CD14-positive monocyte (primary cell): ENCODE data around the gene FGFR2. TPM values are rescaled to one million over a fixed set of nuclear protein-coding genes. Genes with fewer than 3 reads are reported as not detected.
A peak's percentile ranks its signal among the peaks of the same experiment; 100 is the strongest.

Experiments
- DNase-seq, 3 donors: peaks; one replicate each; pipeline ENCODE4 v3.0.0-alpha.2; 2011 to 2022
- H2AFZ ChIP-seq: 2 replicates; pipeline ENCODE4 v1.6.0; 2012; ENCODE audit warnings: mild to moderate bottlenecking, low read depth, low read length, inconsistent platforms; ENCODE audit not compliant: insufficient read depth, poor library complexity, severe bottlenecking
- H3K27ac ChIP-seq, 2 donors: 1 replicate in 1 of 2; 2 replicates in 1 of 2; pipeline ENCODE4 v1.5.1; 2012 to 2013; ENCODE audit warnings: low read length in 2 of 2, control low read depth in 1 of 2, inconsistent platforms in 1 of 2, low read depth in 1 of 2, mild to moderate bottlenecking in 1 of 2
- H3K27me3 ChIP-seq, 2 donors: one replicate each; pipeline versions ENCODE4 v1.6.0 to v1.6.1; 2011 to 2013; ENCODE audit warnings: low read length in 2 of 2; ENCODE audit not compliant: control insufficient read depth in 2 of 2, insufficient read depth in 2 of 2
- H3K36me3 ChIP-seq, 2 donors: replicated peaks in 1 of 2; 1 replicate in 1 of 2; 2 replicates in 1 of 2; pipeline versions ENCODE4 v1.5.1 to v1.6.1; 2012 to 2013; ENCODE audit warnings: low read length in 2 of 2, control low read depth in 1 of 2, inconsistent platforms in 1 of 2, mild to moderate bottlenecking in 1 of 2; ENCODE audit not compliant: insufficient read depth in 2 of 2, control insufficient read depth in 1 of 2
- H3K4me1 ChIP-seq, 2 donors: 1 replicate in 1 of 2; 2 replicates in 1 of 2; pipeline versions ENCODE4 v1.5.1 to v1.6.1; 2012 to 2013; ENCODE audit warnings: low read length in 2 of 2, control low read depth in 1 of 2, inconsistent platforms in 1 of 2, mild to moderate bottlenecking in 1 of 2, moderate library complexity in 1 of 2; ENCODE audit not compliant: insufficient read depth in 2 of 2, control insufficient read depth in 1 of 2
- H3K4me2 ChIP-seq: replicated peaks from 2 replicates; pipeline ENCODE3; 2012; ENCODE audit warnings: low read length, moderate library complexity, mild to moderate bottlenecking; ENCODE audit not compliant: poor library complexity, severe bottlenecking; ENCODE audit errors: extremely low read depth
- H3K4me3 ChIP-seq, 3 experiments: fragments of 200-600 bp in 1 of 3; sonication (generic) in 1 of 3; replicated peaks in 1 of 3; 1 replicate in 2 of 3; 2 replicates in 1 of 3; pipeline ENCODE4 v1.5.1; 2011 to 2013; ENCODE audit warnings: low read length in 3 of 3, mild to moderate bottlenecking in 3 of 3, control low read depth in 2 of 3, low read depth in 2 of 3, inconsistent platforms in 1 of 3, moderate library complexity in 1 of 3
- H3K79me2 ChIP-seq: 2 replicates; pipeline ENCODE4 v1.6.0; 2012; ENCODE audit warnings: mild to moderate bottlenecking, control low read depth, inconsistent platforms, low read length, moderate library complexity; ENCODE audit not compliant: insufficient read depth
- H3K9ac ChIP-seq: 2 replicates; pipeline ENCODE4 v1.6.0; 2017; ENCODE audit warnings: low read length, mild to moderate bottlenecking; ENCODE audit not compliant: insufficient read depth, poor library complexity, severe bottlenecking
- H3K9me3 ChIP-seq, 2 donors: replicated peaks in 1 of 2; 1 replicate in 1 of 2; 2 replicates in 1 of 2; pipeline versions ENCODE4 v1.5.1 to v1.6.1; 2012 to 2013; ENCODE audit warnings: low read length in 2 of 2, control low read depth in 1 of 2; ENCODE audit not compliant: control insufficient read depth in 1 of 2, insufficient read depth in 1 of 2
- H4K20me1 ChIP-seq: 2 replicates; pipeline ENCODE4 v1.6.0; 2012; ENCODE audit warnings: mild to moderate bottlenecking, low read length, control low read depth, moderate library complexity; ENCODE audit not compliant: insufficient read depth
- H3K27ac Mint-ChIP-seq, 7 donors: one replicate each; pipeline ENCODE4 v1.8.0; 2020; ENCODE audit warnings: mild to moderate bottlenecking in 7 of 7, mixed read lengths in 7 of 7, moderate library complexity in 6 of 7, inconsistent platforms in 2 of 7
- H3K27me3 Mint-ChIP-seq, 3 donors: one replicate each; pipeline ENCODE4 v1.8.0; 2021 to 2022; ENCODE audit warnings: low read depth in 3 of 3, mild to moderate bottlenecking in 3 of 3, mixed read lengths in 3 of 3, moderate library complexity in 3 of 3, inconsistent platforms in 1 of 3
- H3K36me3 Mint-ChIP-seq, 2 donors: one replicate each; pipeline ENCODE4 v1.8.0; 2020; ENCODE audit warnings: mixed read lengths in 2 of 2, inconsistent platforms in 1 of 2, mild to moderate bottlenecking in 1 of 2
- H3K4me1 Mint-ChIP-seq: one replicate; pipeline ENCODE4 v1.8.0; 2020; ENCODE audit warnings: mild to moderate bottlenecking, mixed read lengths
- H3K4me3 Mint-ChIP-seq, 2 donors: one replicate each; pipeline ENCODE4 v1.8.0; 2020; ENCODE audit warnings: mild to moderate bottlenecking in 2 of 2, mixed read lengths in 2 of 2, moderate library complexity in 1 of 2
- H3K9me3 Mint-ChIP-seq, 7 donors: one replicate each; pipeline ENCODE4 v1.8.0; 2020 to 2022; ENCODE audit warnings: mixed read lengths in 7 of 7, mild to moderate bottlenecking in 6 of 7, moderate library complexity in 6 of 7, inconsistent platforms in 2 of 7
- CTCF ChIP-seq: fragments of 200-600 bp; IDR thresholded peaks from one replicate; pipeline ENCODE4 v1.8.0; 2022; ENCODE audit warnings: antibody characterized with exemption, mild to moderate bottlenecking
- WGBS: methylation state at CpG from one replicate; pipeline ENCODE4 v1.1.5; 2013; ENCODE audit warnings: missing lambda C conversion rate; ENCODE audit not compliant: insufficient coverage; 5-methylcytosine and 5-hydroxymethylcytosine counted together
- intact Hi-C, 2 donors: fragments of 100-400 bp; cut with micrococcal nuclease; formaldehyde crosslinking; loops; one replicate each; pipeline versions ENCODE4 v1.15.0 to v1.15.1; 2023
- polyA plus RNA-seq, 3 donors: library from polyadenylated mRNA; depleted of rRNA in 1 of 3; unstranded in 2 of 3; stranded (reverse) in 1 of 3; fragments of 300-500 nt in 2 of 3; fragments of >200 nt in 1 of 3; fragmentation: Illumina TruSeq in 2 of 3; gene quantifications; 1 replicate in 2 of 3; 2 replicates in 1 of 3; pipeline ENCODE4 v1.2.3, GENCODE V29; 2012 to 2021

The FGFR2 gene
- polyA plus RNA-seq, 3 donors: not detected

DNA sequence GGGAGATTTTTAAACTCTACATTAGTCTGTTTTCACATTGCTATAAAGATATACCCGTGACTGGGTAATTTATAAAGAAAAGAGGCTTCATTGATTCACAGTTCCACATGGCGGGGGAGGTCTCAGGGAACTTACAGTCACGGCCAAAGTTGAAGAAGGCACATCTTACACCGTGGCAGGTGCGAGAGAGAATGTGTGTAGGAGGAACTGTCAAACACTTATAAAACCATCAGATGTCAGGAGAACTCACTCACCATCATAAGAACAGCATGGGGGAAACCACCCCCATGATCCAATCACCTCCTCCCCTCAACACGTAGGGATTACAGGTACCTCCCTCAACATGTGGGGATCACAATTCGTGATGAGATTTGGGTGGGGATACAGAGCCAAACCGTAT is 129.5 kb downstream of the FGFR2 start:
- DNase-seq: no peak
- no peak overlapping the region for H3K4me2 ChIP-seq
- H3K79me2 ChIP-seq: no peaks in the 10 kb centered on the region
- H3K4me3 ChIP-seq: no peak overlapping the region
- no peak overlapping the region for H2AFZ ChIP-seq
- peaks cover 0 to 6% (median 2%) of the 10 kb centered on the region in 3 donors for H3K27me3 Mint-ChIP-seq
- peak overlapping the region in 1 of 7 donors; percentile 4 for H3K27ac Mint-ChIP-seq
- H4K20me1 ChIP-seq: no peaks in the 10 kb centered on the region
- intact Hi-C loops: no loop called here
- no peak overlapping the region for H3K27ac ChIP-seq
- H3K9me3 Mint-ChIP-seq: peaks cover 0 to 17% (median 3%) of the 10 kb centered on the region in 7 donors
- no peaks in the 10 kb centered on the region for H3K4me1 ChIP-seq
- H3K4me3 Mint-ChIP-seq: no peak overlapping the region
- H3K36me3 Mint-ChIP-seq: no peaks in the 10 kb centered on the region
- no peaks in the 10 kb centered on the region for H3K9me3 ChIP-seq
- no peaks in the 10 kb centered on the region for H3K36me3 ChIP-seq
- H3K27me3 ChIP-seq: no peaks in the 10 kb centered on the region
- H3K4me1 Mint-ChIP-seq: no peaks in the 10 kb centered on the region
- WGBS: no CpG with 5 or more reads among the region's 8 CpGs
- TF ChIP-seq CTCF: no peak
- no peak overlapping the region for H3K9ac ChIP-seq

- H3K4me1 ChIP-seq: no peaks in the 10 kb centered on the region
- no peaks in the 10 kb centered on the region for H3K4me1 Mint-ChIP-seq
- peaks cover 0 to 9% (median 2%) of the 10 kb centered on the region in 7 donors for H3K9me3 Mint-ChIP-seq
- H3K9me3 ChIP-seq: no peaks in the 10 kb centered on the region
- no peaks in the 10 kb centered on the region for H3K36me3 Mint-ChIP-seq
- TF ChIP-seq CTCF: no peak
- no peaks in the 10 kb centered on the region for H4K20me1 ChIP-seq
- no peaks in the 10 kb centered on the region for H3K36me3 ChIP-seq
- H3K4me3 ChIP-seq: no peak overlapping the region
- H3K27ac ChIP-seq: no peak overlapping the region
- peak overlapping the region in 1 of 7 donors; percentile 26 for H3K27ac Mint-ChIP-seq
- H3K4me2 ChIP-seq: no peak overlapping the region
- no peak overlapping the region for H2AFZ ChIP-seq
- H3K79me2 ChIP-seq: no peaks in the 10 kb centered on the region
- H3K27me3 Mint-ChIP-seq: peaks cover 0 to 8% (median 1%) of the 10 kb centered on the region in 3 donors
- 60% methylated on average over 3 of the region's 4 CpGs for WGBS
- DNase-seq: no peak
- no peak overlapping the region for H3K9ac ChIP-seq
- intact Hi-C loops: no loop called here
- H3K27me3 ChIP-seq: no peaks in the 10 kb centered on the region
- no peak overlapping the region for H3K4me3 Mint-ChIP-seq
Observed at GRCh38 chr10:121466424-121466823, 131.8 kb downstream of the FGFR2 start.
